Retina (tissue), 1 donor: Measurements from ENCODE around the gene COL5A2.

Experiments
- DNase-seq: peaks from one replicate; pipeline ENCODE4 v3.0.0-alpha.2; 2016

The COL5A2 gene

GRCh38 chr2:188984680-188985079 is 194.9 kb downstream of the COL5A2 start:
- no peak for DNase-seq

GRCh38 chr2:188984065-188984491 is 195.5 kb downstream of the COL5A2 start:
- no peak for DNase-seq

- no peak for DNase-seq
These were observed 196.0 kb downstream of the COL5A2 start for GRCh38 chr2:188983427-188984064.
